GM19035 (cell line): Measurements from ENCODE around the gene CRKL.
"Not testable (repeated sequence)": the region's sequence is repeated elsewhere in the genome, so short reads cannot be mapped to it uniquely, and the experiment has no call there.

Experiments used
- ATAC-seq: cut with Tn5 transposase; IDR thresholded peaks from one replicate; pipeline ENCODE4 v1.9.1; 2021; ENCODE audit not compliant: unreplicated experiment

CRKL gene

DNA sequence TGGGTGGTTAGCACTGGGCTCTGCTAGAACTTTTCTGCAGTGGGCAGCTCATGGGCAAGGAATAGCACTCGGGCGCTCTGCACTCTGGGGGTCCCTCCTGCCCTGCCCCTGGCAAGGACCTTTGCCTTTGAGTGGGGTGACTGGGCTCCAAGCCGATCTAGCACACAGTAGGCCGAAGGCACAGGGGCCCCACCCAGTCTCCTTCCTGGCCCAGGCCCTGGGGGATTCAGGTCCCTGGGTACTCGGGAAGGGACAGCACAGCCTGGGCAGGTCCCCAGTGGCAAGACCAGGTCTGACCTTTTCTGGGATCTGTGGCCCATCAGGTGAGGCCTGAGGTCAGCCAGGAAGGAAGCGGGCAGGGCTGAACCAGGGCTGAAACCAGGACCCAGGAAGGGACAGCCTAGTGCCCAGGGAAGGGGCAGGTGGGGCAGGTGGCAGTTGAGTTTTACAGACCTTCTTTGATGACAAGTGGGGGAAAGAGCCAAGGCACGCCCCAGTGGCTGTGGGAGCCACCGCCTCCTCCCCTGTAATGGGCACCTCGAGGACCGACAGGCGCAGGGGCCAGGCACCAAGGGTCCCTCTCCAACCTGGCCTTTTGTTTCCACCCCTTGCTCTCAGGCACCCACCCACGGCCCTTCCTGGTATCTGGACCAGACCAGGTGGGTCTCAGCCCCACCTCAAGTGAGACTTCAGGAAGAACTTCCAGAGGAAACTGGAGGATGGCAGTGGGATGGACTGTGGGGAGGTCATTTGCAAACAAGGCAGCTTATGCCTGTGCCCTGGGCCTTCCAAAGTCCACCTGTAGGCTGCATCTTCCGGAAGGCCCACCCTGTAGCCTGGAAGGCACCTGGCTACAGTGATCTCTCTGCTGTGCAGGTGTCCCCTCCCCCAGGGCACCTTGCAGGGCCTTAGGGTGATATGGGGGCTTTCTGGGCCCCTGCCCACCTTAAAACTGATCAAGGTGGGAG is 49.0 kb downstream of the CRKL start:
- no peak for ATAC-seq

DNA sequence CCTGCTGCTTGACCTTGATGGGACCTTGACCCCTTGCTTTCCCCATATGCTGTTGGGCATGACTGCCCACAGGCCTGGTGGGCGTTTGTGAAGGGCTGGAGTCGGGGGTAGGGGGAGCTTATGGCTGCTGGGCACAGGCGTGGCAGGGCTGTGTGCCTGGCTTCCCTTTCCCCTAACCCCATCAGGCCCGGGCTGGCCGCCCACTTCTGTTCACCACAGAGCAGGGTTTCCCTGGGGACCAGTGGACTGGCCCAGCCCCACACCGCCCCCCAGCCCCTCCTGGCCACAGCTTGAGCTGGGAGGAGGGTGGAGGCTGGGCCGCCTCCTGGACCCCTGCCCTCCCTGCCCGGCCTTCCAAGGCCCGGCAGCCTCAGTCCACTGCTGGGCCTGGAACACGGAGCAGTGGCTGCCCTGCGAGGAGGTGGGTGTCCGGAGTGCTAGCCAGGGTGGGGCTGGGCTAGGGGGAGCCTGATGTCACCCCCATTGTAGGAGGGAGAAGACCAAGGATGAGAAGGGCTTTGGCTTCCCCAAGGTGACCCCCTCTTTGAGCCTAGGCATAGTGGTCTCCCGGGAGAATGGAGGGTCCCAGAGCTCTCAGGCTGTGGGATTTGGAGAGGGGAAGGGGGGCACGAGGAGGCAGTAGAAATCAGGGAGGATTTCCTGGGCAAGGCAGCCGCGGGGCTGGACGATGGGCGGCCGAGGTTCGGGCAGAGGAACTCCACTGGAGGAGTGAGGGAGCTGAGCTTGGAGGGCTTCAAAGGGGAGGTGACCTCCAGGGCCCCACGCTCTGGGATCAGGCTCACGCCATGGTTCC is 49.9 kb downstream of the CRKL start, which contains the start of gene AIFM3:
TSS of gene AIFM3 (plus strand) at position 373 of the 814 bp plus-strand sequence. CDS start 690 bp downstream, outside the sequence.
- no peak for ATAC-seq

DNA sequence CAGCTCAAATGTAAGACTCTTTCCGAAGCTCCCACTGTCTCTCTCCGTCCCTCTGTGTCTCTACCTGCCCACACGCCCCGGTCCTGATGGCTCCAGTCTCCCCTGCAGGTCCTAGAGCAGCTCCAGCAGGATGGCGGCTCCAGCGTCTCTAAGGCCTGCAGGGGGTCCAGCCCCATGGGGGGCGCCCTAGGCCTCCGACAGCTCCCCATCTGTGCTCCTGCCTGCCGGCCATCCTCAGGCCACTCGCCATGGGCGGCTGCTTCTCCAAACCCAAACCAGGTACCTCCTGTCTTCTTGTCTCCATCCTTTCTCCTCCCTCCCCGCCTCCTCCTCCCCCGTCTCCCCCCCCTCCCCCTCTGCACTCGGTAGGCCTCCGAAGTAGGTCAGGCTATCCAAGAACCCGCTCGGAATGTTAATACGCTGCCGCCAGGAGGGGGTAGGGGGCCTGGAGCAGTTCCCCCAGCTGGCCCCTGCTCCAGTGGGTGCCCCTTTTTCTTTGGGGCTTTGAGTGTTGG is 50.5 kb downstream of the CRKL start:
- no peak for ATAC-seq

DNA sequence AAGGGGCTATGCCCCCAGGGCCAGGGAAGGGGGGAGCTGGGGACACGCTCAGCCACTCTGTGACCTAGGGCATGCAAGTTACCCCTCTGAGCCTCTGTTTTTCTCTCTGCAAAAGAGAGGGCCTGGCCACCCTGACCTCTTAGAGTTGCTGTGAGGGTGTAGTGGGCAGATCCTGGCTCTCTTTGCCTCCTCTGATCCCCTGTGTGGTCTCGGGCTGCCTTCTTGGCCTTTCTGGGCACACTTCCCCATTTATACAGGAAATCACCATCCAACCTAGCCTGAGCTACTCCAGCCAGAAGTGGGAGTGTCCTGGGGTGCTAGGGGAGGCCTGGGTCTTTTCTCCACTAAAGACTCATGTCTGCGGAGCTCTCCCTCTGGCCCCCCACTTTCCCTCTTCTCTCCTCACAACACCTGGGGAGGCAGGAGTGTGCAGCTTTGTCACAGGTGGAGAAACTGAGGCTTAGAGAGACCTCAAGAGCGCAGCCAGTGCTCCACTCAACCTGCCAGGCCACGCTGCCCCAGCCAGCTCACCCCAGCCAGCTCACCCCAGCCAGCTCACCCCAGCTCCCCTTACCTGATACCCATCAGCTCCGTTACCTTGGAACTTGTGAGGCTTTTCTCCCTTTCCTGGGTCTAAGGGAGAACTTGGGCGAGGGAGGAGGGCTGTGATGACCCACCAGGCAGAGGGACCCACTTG is 51.2 kb downstream of the CRKL start:
- no peak for ATAC-seq

DNA sequence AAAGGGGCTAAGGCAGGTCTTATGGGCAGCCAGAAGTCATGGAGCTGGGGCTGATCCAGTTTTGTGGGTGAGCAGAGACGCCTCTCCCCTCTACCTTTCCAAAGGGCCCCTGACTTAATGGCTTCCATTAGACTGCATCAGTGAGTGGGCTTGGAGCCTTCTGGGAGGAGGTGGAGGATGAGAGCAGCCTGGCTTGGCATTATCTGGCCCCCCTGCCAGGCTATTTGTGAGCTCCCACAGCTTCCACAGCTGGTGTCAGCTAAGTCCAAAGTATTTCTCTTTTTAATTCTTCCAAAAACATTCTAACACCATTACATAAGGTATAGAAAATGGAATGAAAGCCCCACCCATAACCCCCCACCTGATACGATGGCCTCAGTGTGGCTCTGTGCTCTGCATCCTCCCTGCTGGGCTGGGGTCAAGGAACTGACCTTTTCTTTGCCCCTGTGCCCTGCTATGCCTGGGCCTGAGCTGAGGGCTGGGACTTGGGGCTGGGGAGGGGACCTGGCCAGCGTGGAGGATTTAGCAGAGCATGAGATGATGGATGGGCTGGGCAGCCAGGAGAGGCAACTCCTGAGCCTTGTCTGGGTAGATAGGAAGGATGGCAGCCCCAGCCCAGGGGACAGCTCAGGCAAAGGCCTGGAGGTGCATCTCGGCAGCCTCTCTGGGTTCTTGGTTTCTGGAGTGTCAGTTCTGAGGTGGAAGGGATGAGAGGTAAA is 53.9 kb downstream of the CRKL start:
- no peak for ATAC-seq

DNA sequence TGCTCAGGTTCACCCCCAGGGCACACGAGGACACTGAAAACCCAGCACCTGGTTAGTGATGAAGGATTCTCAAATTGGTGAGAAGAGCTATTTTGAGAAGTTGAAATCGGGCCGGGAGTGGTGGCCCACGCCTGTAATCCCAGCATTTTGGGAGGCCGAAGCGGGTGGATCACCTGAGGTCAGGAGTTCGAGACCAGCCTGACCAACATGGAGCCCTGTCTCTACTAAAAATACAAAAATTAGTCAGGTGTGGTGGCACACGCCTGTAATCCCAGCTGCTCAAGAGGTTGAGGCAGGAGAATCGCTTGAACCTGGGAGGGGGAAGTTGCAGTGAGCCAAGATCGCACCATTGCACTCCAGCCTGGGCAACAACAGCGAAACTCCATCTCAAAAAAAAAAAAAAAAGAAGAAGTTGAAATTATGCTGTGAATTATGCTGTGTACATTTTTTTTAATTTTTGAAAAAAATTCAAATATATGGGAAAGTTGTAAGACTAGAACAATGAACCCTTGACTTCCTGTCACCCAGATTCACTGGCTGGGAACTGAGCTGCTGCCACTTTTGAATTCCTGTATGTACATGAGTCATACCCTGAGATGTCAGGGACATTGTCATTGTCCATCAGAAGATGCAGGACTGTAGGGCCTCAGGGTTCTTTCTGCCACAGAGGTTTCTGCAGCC is 54.9 kb downstream of the CRKL start:
- ATAC-seq = not testable (repeated sequence)

DNA sequence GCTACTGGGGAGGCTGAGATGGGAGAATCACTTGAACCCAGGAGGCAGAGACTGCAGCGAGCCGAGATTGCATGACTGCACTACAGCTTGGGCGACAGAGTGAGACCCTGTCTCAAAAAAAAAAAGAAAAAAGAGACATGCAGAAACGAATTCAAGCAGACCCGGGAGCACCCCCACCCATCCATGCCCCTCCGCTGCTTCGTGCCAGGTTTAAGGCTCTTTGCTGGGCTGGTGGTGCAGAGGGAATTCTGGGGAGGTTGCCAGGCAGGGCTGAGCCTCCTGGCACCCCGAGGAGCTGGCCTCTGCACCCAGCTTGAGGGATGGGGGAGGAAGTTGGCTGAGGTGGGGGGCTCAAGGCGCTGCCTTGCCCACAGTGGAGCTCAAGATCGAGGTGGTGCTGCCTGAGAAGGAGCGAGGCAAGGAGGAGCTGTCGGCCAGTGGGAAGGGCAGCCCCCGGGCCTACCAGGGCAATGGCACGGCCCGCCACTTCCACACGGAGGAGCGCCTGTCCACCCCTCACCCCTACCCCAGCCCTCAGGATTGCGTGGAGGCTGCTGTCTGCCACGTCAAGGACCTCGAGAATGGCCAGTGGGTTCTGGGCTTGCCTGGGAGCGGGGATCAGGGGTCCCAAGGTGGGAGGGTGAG is 55.8 kb downstream of the CRKL start:
- no peak for ATAC-seq

DNA sequence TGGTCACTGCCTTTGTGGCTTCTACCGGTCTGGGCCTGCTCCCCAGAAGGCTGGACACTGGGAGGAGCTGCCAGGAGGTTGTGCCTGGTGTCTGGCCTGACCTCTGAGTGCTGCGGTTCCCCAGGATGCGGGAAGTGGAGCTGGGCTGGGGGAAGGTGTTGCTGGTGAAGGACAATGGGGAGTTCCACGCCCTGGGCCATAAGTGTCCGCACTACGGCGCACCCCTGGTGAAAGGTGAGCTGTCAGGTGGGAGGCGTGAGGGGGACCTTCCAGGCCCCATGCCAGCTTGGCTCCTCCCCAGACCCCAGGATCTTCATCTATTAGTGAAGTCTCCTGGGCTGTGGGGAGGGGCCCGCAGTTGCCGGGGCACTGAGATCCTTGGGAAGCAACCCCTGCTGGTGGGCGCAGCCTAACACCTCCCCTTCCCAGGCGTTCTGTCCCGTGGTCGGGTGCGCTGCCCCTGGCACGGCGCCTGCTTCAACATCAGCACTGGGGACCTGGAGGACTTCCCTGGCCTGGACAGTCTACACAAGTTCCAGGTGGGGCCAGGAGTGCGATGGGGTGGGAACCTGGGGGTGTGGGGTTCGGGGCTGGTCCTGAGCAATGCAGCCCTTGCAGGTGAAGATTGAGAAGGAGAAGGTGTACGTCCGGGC is 56.6 kb downstream of the CRKL start:
- no peak for ATAC-seq

DNA sequence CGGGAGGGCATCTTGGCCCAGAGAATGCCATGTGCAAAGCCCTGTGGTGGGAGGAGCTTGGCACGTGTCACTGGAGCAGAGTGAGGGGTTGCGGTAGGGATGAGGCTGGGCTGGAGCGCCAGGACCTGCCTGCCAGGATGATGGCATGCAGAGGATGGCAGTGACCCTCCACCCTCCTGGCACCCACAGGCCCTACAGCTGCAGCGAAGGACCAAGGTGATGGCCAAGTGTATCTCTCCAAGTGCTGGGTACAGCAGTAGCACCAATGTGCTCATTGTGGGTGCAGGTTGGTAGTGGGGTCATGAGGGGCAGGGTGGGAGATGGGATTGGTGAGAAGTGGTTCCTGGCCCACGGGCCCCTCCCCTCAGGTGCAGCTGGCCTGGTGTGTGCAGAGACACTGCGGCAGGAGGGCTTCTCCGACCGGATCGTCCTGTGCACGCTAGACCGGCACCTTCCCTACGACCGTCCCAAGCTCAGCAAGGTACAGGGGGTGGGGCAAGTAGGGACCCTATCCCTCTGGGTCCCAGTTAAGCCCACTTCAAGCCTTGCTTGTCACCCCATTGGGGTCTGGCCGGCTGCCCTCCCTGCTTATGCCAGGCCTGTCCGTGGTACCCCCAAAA is 57.2 kb downstream of the CRKL start:
- no peak for ATAC-seq

DNA sequence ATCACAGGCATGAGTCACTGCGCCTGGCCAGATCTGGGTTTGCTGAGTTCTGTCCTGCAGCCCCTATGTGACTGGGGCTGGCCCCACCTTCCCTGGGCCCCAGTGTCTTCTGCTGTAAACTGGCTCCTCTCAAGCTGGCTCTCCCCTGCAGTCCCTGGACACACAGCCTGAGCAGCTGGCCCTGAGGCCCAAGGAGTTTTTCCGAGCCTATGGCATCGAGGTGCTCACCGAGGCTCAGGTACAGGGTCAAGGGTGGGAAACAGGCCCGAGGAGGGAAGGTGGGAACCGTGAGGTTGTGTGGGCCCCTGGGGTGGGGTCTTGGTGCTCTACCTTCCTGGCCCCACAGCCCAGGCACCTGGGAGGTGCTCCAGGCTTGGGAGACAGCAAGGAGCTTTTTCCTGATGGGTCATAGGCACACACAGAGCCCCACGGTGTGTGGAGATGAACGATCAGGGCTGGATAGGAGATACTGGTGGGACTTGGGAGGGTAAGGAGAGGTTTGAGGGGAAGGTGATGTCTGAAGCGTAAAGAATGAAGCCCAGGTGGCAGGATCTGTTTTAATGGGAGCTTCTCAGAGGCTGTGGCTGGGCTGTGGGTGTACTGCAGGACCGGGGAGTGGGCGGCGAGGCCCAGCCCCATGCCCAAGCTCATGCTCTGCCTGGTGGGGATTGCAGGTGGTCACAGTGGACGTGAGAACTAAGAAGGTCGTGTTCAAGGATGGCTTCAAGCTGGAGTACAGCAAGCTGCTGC is 58.5 kb downstream of the CRKL start:
- ATAC-seq = no peak

DNA sequence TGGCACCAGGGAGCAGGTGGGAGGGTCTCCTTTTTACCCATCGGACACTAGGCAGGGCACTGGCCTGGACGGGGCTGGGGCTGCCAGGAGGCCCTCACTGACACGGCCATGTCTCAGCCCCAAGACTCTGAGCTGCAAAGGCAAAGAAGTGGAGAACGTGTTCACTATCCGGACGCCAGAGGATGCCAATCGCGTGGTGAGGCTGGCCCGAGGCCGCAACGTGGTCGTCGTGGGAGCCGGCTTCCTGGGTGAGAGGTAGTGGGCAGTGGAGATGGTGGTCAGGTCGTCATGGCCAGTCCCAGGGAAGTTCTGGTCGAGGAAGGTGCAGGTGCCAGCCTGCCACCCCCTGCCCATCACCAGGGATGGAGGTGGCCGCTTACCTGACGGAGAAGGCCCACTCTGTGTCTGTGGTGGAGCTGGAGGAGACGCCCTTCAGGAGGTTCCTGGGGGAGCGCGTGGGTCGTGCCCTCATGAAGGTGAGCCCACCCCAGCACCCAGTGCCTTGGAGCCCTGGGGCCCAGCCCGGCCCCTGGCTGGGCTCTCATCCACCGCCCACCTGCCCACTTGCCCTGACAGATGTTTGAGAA is 59.2 kb downstream of the CRKL start:
- ATAC-seq = no peak

DNA sequence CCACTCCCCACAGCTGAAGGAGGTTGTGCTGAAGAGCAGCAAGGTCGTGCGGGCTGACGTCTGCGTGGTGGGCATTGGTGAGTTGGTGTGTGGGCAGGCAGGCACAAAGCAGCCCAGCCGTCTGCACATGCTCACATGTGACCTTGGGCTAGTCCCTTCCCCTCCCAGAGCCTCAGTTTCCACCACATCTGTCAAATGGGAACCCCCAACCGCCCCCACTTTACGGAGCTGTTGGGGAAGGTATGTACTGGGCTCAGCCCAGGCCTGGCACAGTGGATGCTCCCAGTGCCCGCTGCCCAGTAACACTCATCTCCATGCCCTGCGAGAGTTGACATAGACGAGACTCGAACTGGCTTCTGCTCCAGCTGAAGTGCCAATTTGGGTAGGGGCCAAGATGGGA is 59.8 kb downstream of the CRKL start:
- ATAC-seq = no peak

DNA sequence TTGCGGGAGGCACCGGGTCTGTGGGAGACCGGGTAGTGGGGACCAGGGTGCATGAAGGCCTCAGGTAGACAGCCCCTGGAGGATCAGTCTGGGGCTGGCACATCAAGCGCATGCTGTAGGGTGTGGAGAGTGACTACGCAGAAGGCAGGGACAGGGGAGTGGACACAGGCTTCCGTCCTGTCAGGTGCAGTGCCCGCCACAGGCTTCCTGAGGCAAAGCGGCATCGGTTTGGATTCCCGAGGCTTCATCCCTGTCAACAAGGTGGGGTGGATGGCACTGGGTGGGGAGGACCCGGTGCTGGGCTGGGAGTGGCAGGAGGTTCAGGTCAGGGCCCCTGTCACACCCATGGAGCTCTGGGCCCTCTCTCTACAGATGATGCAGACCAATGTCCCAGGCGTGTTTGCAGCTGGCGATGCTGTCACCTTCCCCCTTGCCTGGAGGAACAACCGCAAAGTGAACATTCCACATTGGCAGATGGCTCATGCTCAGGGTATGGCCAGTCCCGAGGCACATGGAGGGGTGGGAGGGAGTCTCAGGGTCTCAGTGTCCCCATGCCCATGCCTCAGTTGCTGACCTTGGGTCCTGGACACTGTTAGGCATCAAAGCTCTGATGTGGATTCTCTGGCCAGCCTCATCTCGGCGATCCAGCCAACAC is 60.4 kb downstream of the CRKL start:
- ATAC-seq = no peak

DNA sequence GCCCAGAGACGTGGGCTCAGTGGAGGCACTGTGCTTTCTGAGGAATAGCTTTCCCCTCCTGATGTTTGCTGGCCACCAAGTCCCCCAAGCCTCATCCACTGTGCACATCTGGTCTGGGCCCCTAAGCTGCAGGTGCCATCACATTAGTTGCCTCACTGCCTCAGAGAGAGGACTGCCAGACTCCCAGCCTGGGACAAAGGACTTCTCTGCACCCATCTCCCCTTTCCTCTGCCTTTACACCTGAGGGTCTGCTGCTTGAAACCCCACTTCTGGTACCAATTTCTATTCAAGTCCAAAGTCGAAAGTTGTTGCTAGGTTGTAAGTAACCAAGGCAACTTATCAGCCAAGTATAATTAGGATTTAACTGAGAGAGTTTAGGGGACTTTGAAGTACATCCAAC is 61.2 kb downstream of the CRKL start:
- no peak for ATAC-seq

DNA sequence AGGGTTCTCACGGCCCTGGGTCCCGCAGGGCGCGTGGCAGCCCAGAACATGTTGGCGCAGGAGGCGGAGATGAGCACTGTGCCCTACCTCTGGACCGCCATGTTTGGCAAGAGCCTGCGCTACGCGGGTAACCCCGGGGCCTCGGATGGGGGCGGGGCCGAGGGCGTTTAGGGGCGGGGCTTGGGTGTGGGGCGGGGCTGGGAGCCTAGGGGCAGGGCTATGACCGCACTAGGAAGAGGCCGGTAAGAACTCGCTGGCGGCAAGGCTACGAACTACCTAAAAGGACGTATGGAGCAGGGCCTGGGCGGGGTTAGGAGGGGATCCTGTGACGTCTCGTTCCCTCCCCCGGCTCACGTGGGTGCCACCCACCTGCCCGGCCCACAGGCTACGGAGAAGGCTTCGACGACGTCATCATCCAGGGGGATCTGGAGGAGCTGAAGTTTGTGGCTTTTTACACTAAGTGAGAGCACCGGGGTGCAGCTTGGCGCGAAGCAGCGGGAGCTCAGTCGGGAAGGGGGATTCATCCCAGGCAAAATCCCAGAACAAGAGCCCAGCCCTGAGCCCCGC is 62.1 kb downstream of the CRKL start:
- ATAC-seq = no peak

DNA sequence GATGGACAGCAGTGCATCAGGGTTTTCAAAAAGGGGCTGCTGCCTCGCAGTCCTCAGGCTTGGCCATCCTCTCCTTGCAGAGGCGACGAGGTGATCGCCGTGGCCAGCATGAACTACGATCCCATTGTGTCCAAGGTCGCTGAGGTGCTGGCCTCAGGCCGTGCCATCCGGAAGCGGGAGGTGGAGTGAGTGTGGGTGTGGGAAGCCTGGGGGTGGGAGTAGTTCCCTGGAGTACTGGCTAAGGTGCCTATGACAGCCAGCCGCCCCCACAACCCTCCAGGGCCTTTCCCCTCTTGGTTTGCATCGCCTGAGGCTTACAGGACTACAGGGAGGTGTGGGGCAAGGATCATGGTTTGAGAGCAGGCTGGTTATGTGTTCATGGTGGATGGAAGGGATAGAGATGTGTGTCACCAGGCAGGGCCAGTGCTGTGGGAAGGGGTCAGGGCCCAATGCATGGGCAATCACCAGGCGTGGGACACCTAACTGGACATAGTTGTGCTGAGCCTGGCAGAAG is 62.8 kb downstream of the CRKL start:
- no peak for ATAC-seq
